NOMO-1 treated with dmso at 0.1 percent for 144 hours (cell line): Measurements from ENCODE around the gene LILRA5.
"Not testable (repeated sequence)": the region's sequence is repeated elsewhere in the genome, so short reads cannot be mapped to it uniquely, and the experiment has no call there.

ENCODE experiments used
- DNase-seq: peaks from one replicate; lab custom pipeline; 2025; ENCODE audit not compliant: unreplicated experiment; lab: John Stamatoyannopoulos, UW

LILRA5 gene

GRCh38 chr19:54312436-54313377 is at the start of gene LILRA5:
LILRA5 (minus strand) TSS chr19:54313166; CDS start chr19:54313019, 147 bp downstream.
- DNase-seq, result peak; percentile 73

GRCh38 chr19:54361680-54362422 is 48.9 kb upstream of the LILRA5 start:
- DNase-seq, result not testable (repeated sequence)

GRCh38 chr19:54359149-54359820 is 46.3 kb upstream of the LILRA5 start:
- DNase-seq, result not testable (repeated sequence)

GRCh38 chr19:54357381-54357780 is 44.4 kb upstream of the LILRA5 start:
- DNase-seq, result no peak

- DNase-seq, result no peak
These were observed 43.6 kb upstream of the LILRA5 start for GRCh38 chr19:54356444-54357056.

- no peak for DNase-seq
These were observed 42.7 kb upstream of the LILRA5 start for GRCh38 chr19:54355675-54356074.

- no peak for DNase-seq
These were observed 41.8 kb upstream of the LILRA5 start for GRCh38 chr19:54354761-54355160.

GRCh38 chr19:54352546-54352945 is 39.6 kb upstream of the LILRA5 start:
- DNase-seq, result no peak

- no peak for DNase-seq
These were observed 39.1 kb upstream of the LILRA5 start for GRCh38 chr19:54352041-54352440.

GRCh38 chr19:54351474-54351873 is 38.5 kb upstream of the LILRA5 start:
- no peak for DNase-seq

- peak; percentile 62 for DNase-seq
These were observed 33.0 kb upstream of the LILRA5 start for GRCh38 chr19:54345938-54346386.

- DNase-seq, result peak; percentile 43
These were observed 30.9 kb upstream of the LILRA5 start for GRCh38 chr19:54343868-54344267.

GRCh38 chr19:54341295-54341694 is 28.3 kb upstream of the LILRA5 start:
- no peak for DNase-seq

GRCh38 chr19:54339646-54340358 is 26.8 kb upstream of the LILRA5 start:
- peak; percentile 60 for DNase-seq

GRCh38 chr19:54338521-54338920 is 25.6 kb upstream of the LILRA5 start:
- no peak for DNase-seq

- no peak for DNase-seq
These were observed 24.9 kb upstream of the LILRA5 start for GRCh38 chr19:54337858-54338230.

- no peak for DNase-seq
These were observed 24.2 kb upstream of the LILRA5 start for GRCh38 chr19:54336893-54337857.

- DNase-seq, result no peak
These were observed 23.3 kb upstream of the LILRA5 start for GRCh38 chr19:54335979-54336892.
